ENCODE data around the gene MMAA. TPM values are rescaled to one million over a fixed set of nuclear protein-coding genes. Genes with fewer than 3 reads are reported as not detected.

Gene MMAA
- polyA plus RNA-seq, 3 donors, result 2.1 to 4.0 (median 2.5) TPM

GRCh38 chr4:145694929-145695328 is 75.7 kb downstream of the MMAA start:
- no peak overlapping the region for H3K27ac ChIP-seq (ENCODE audit: low read depth in 1 of 2, low read length in 2 of 2)
- H3K27me3 Mint-ChIP-seq (ENCODE audit: low read depth in 3 of 3), result peaks cover 0 to 5% (median 3%) of the 10 kb centered on the region in 3 donors
- no peak for TF ChIP-seq CTCF (IDR thresholded peaks at IDR 0.05)
- no peaks in the 10 kb centered on the region for H3K27me3 ChIP-seq (ENCODE audit: control insufficient read depth in 2 of 2, insufficient read depth in 2 of 2, low read length in 2 of 2)
- peaks cover 0 to 4% (median 1%) of the 10 kb centered on the region in 7 donors for H3K9me3 Mint-ChIP-seq
- H3K36me3 ChIP-seq (replicated peaks in 1 of 2; ENCODE audit: control insufficient read depth in 1 of 2, insufficient read depth in 2 of 2, low read length in 2 of 2), result no peaks in the 10 kb centered on the region
- intact Hi-C loops (cut with micrococcal nuclease), result no loop called here
- no peak for DNase-seq
- no peak overlapping the region for H3K4me2 ChIP-seq (replicated peaks; ENCODE audit: extremely low read depth, low read length, poor library complexity, severe bottlenecking)
- no CpG with 5 or more reads among the region's 2 CpGs for WGBS (ENCODE audit: insufficient coverage)
- H3K4me3 Mint-ChIP-seq, result no peak overlapping the region
- no peaks in the 10 kb centered on the region for H3K36me3 Mint-ChIP-seq
- no peak overlapping the region for H3K27ac Mint-ChIP-seq
- no peaks in the 10 kb centered on the region for H3K4me1 Mint-ChIP-seq
- H3K9ac ChIP-seq (ENCODE audit: insufficient read depth, low read length, poor library complexity, severe bottlenecking), result no peak overlapping the region
- H4K20me1 ChIP-seq (ENCODE audit: insufficient read depth, low read length), result no peaks in the 10 kb centered on the region
- H2AFZ ChIP-seq (ENCODE audit: insufficient read depth, low read depth, low read length, poor library complexity, severe bottlenecking), result no peak overlapping the region
- no peaks in the 10 kb centered on the region for H3K79me2 ChIP-seq (ENCODE audit: insufficient read depth, low read length)
- no peaks in the 10 kb centered on the region for H3K9me3 ChIP-seq (replicated peaks in 1 of 2; ENCODE audit: control insufficient read depth in 1 of 2, insufficient read depth in 1 of 2, low read length in 2 of 2)
- H3K4me3 ChIP-seq (replicated peaks in 1 of 3; ENCODE audit: low read depth in 2 of 3, low read length in 3 of 3), result no peak overlapping the region
- H3K4me1 ChIP-seq (ENCODE audit: control insufficient read depth in 1 of 2, insufficient read depth in 2 of 2, low read length in 2 of 2), result no peaks in the 10 kb centered on the region

GRCh38 chr4:145697332-145697731 is 78.1 kb downstream of the MMAA start:
- Histone ChIP-seq H4K20me1 (ENCODE audit: insufficient read depth, low read length) (no peaks in the 10 kb centered on the region), H3K9ac (ENCODE audit: insufficient read depth, low read length, poor library complexity, severe bottlenecking) (no peak overlapping the region), H3K9me3 (replicated peaks in 1 of 2; ENCODE audit: control insufficient read depth in 1 of 2, insufficient read depth in 1 of 2, low read length in 2 of 2) (no peaks in the 10 kb centered on the region), H2AFZ (ENCODE audit: insufficient read depth, low read depth, low read length, poor library complexity, severe bottlenecking) (no peak overlapping the region), H3K4me1 (ENCODE audit: control insufficient read depth in 1 of 2, insufficient read depth in 2 of 2, low read length in 2 of 2) (no peaks in the 10 kb centered on the region), H3K27ac (ENCODE audit: low read depth in 1 of 2, low read length in 2 of 2) (no peak overlapping the region), H3K79me2 (ENCODE audit: insufficient read depth, low read length) (no peaks in the 10 kb centered on the region), H3K27me3 (ENCODE audit: control insufficient read depth in 2 of 2, insufficient read depth in 2 of 2, low read length in 2 of 2) (no peaks in the 10 kb centered on the region), H3K4me2 (replicated peaks; ENCODE audit: extremely low read depth, low read length, poor library complexity, severe bottlenecking) (no peak overlapping the region), H3K36me3 (replicated peaks in 1 of 2; ENCODE audit: control insufficient read depth in 1 of 2, insufficient read depth in 2 of 2, low read length in 2 of 2) (no peaks in the 10 kb centered on the region), H3K4me3 (replicated peaks in 1 of 3; ENCODE audit: low read depth in 2 of 3, low read length in 3 of 3) (no peak overlapping the region)
- peaks cover 0 to 9% (median 3%) of the 10 kb centered on the region in 7 donors for H3K9me3 Mint-ChIP-seq
- 100% methylated on average over 2 of the region's 2 CpGs for WGBS (ENCODE audit: insufficient coverage)
- DNase-seq, result no peak
- peaks cover 3 to 8% (median 6%) of the 10 kb centered on the region in 3 donors for H3K27me3 Mint-ChIP-seq (ENCODE audit: low read depth in 3 of 3)
- no peak for TF ChIP-seq CTCF (IDR thresholded peaks at IDR 0.05)
- intact Hi-C loops (cut with micrococcal nuclease), result no loop called here
- H3K27ac Mint-ChIP-seq, result no peak overlapping the region
- H3K4me1 Mint-ChIP-seq, result no peaks in the 10 kb centered on the region
- H3K4me3 Mint-ChIP-seq, result no peak overlapping the region
- no peaks in the 10 kb centered on the region for H3K36me3 Mint-ChIP-seq
